ENCODE results near the gene APOA4. TPM values are rescaled to one million over a fixed set of nuclear protein-coding genes. Genes with fewer than 3 reads are reported as not detected.

Gene APOA4
- total RNA-seq, 4 donors from 2014 or later: not detected

DNA sequence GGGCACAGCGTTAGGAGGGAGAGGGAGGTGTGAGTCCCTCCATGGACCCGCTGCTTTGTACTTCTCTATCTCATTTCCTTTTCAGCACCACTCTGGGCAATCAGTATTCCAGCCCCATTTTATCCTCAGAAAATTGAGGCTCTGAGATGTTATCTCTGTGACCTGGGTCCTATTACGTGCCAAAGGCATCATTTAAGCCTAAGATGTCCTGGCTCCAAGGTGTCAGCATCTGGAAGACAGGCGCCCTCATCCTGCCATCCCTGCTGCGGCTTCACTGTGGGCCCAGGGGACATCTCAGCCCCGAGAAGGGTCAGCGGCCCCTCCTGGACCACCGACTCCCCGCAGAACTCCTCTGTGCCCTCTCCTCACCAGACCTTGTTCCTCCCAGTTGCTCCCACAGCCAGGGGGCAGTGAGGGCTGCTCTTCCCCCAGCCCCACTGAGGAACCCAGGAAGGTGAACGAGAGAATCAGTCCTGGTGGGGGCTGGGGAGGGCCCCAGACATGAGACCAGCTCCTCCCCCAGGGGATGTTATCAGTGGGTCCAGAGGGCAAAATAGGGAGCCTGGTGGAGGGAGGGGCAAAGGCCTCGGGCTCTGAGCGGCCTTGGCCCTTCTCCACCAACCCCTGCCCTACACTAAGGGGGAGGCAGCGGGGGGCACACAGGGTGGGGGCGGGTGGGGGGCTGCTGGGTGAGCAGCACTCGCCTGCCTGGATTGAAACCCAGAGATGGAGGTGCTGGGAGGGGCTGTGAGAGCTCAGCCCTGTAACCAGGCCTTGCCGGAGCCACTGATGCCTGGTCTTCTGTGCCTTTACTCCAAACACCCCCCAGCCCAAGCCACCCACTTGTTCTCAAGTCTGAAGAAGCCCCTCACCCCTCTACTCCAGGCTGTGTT lies 5.8 kb upstream of the APOA4 start:
- H3K36me3 ChIP-seq: no peaks in the 10 kb centered on the region
- no peak for DNase-seq (ENCODE audit: low spot score in 2 of 2)
- H3K4me1 ChIP-seq: no peaks in the 10 kb centered on the region
- TF ChIP-seq EP300 (IDR thresholded peaks at IDR 0.05) (no peak), POLR2A (IDR thresholded peaks at IDR 0.05) (no peak)
- TF ChIP-seq, protein P1, sequence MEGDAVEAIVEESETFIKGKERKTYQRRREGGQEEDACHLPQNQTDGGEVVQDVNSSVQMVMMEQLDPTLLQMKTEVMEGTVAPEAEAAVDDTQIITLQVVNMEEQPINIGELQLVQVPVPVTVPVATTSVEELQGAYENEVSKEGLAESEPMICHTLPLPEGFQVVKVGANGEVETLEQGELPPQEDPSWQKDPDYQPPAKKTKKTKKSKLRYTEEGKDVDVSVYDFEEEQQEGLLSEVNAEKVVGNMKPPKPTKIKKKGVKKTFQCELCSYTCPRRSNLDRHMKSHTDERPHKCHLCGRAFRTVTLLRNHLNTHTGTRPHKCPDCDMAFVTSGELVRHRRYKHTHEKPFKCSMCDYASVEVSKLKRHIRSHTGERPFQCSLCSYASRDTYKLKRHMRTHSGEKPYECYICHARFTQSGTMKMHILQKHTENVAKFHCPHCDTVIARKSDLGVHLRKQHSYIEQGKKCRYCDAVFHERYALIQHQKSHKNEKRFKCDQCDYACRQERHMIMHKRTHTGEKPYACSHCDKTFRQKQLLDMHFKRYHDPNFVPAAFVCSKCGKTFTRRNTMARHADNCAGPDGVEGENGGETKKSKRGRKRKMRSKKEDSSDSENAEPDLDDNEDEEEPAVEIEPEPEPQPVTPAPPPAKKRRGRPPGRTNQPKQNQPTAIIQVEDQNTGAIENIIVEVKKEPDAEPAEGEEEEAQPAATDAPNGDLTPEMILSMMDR (IDR thresholded peaks at IDR 0.05): no peak
- WGBS, 2 donors: 56 to 61% methylated on average over 11 to 15 of the region's 16 CpGs
- H3K27ac ChIP-seq: peak overlapping the region in 1 of 4 donors; percentile 26
- no peaks in the 10 kb centered on the region for H3K9me3 ChIP-seq
- H3K4me3 ChIP-seq: no peak overlapping the region
- no peaks in the 10 kb centered on the region for H3K27me3 ChIP-seq

- no peaks in the 10 kb centered on the region for H3K4me1 ChIP-seq
- TF ChIP-seq POLR2A (IDR thresholded peaks at IDR 0.05) (no peak), EP300 (IDR thresholded peaks at IDR 0.05) (no peak)
- TF ChIP-seq, protein P1 (IDR thresholded peaks at IDR 0.05): no peak
- no peak overlapping the region for H3K27ac ChIP-seq
- H3K9me3 ChIP-seq: no peaks in the 10 kb centered on the region
- no peak overlapping the region for H3K4me3 ChIP-seq
- WGBS, 2 donors: 87 to 89% methylated on average over 6 of the region's 6 CpGs
- no peak for DNase-seq (ENCODE audit: low spot score in 2 of 2)
- H3K27me3 ChIP-seq: no peaks in the 10 kb centered on the region
- no peaks in the 10 kb centered on the region for H3K36me3 ChIP-seq
Measured at GRCh38 chr11:116827461-116827860, 4.4 kb upstream of the APOA4 start.

GRCh38 chr11:116826751-116827431 lies 3.8 kb upstream of the APOA4 start:
- H3K4me1 ChIP-seq: no peaks in the 10 kb centered on the region
- H3K4me3 ChIP-seq: no peak overlapping the region
- TF ChIP-seq, protein P1 (IDR thresholded peaks at IDR 0.05): no peak
- no peak for TF ChIP-seq EP300 (IDR thresholded peaks at IDR 0.05)
- no peak for TF ChIP-seq POLR2A (IDR thresholded peaks at IDR 0.05)
- H3K27me3 ChIP-seq: no peaks in the 10 kb centered on the region
- H3K27ac ChIP-seq: no peak overlapping the region
- no peaks in the 10 kb centered on the region for H3K36me3 ChIP-seq
- H3K9me3 ChIP-seq: no peaks in the 10 kb centered on the region
- no peak for DNase-seq (ENCODE audit: low spot score in 2 of 2)
- WGBS, 2 donors: 72% methylated on average over 9 of the region's 9 CpGs

DNA sequence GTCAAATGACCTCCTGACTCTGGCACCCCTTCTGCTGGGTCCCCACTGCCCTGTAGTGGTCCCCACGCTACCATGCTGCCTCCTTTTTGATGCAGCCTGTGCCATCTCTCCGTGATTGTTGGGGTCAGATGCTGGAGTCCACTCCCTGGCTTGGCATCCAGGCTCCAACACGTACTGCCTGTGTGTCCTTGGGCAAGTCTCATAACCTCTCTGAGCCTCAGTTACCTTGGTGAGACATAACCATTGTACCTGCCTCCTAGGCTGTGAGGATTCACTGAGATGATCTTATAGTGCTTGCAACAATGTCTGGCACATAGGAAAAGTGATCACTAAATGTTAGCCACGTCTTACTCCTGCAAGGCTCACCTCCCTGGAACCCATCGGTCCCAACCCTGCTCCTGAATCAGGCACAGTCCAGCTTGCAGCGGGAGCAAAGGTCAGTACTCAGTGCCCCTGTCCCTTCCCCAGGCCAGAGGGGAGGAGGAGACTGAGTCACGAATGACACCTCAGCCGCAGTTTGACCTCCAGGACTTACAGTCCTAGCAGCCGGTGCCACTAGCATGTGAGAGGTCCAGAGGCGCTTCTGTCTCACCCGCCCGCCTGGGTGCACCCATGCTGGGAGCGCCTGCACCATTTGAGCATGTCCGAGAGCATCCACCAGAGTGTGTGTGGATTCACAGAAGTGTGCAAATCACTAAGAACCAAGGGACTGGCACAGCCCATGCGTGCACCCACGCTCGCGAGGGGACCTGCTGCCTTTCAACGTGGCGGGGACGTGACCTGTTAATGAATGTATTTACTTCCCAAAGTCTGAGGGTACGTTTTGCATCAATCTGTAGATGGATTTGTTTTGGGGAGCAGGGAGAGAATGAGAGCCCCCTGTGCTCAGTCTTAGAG lies 3.0 kb upstream of the APOA4 start:
- no peak for DNase-seq (ENCODE audit: low spot score in 2 of 2)
- H3K27me3 ChIP-seq: no peaks in the 10 kb centered on the region
- no peaks in the 10 kb centered on the region for H3K36me3 ChIP-seq
- H3K27ac ChIP-seq: no peak overlapping the region
- H3K4me3 ChIP-seq: no peak overlapping the region
- no peaks in the 10 kb centered on the region for H3K9me3 ChIP-seq
- TF ChIP-seq, protein P1 (IDR thresholded peaks at IDR 0.05): no peak
- no peak for TF ChIP-seq POLR2A (IDR thresholded peaks at IDR 0.05)
- no peak for TF ChIP-seq EP300 (IDR thresholded peaks at IDR 0.05)
- H3K4me1 ChIP-seq: no peaks in the 10 kb centered on the region
- whole genome bisulfite sequencing, 2 donors: 81 to 84% methylated on average over 20 to 22 of the region's 22 CpGs

Data from tibial nerve (tissue), 4 donors.